GM12875 (cell line): ENCODE data around the gene DDOST.

Experiments used
- H3K4me3 ChIP-seq: one replicate; pipeline ENCODE4 v1.5.1; 2011; ENCODE audit warnings: low read depth, low read length, control low read depth
- TF ChIP-seq, protein P1 (sequence below): IDR thresholded peaks from 2 replicates; pipeline ENCODE4 v1.5.1; 2011; ENCODE audit warnings: low read depth, mild to moderate bottlenecking, control low read depth, inconsistent platforms, low read length, moderate library complexity, borderline replicate concordance; ENCODE audit not compliant: insufficient read depth

The DDOST gene

DNA sequence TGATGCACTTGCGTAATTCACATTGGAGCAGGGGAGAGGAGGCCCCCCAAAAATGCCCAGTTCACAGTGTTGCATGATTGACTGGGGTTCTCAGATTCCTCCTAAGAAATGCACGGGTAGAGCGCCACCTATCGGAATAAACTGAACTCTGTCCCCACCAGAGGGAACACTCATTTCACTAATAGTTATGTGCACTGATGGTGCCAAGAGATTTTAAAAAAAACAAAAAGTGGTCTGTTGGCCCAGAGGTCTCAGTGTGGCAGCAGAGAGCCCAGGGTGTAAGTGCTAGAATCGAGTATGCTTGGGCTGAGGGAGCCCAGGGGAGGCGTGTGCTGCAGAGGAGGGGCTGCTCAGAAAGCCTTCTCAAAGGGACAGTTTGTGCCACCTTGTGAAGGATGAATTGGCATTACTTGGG is 21.0 kb downstream of the DDOST start:
- TF ChIP-seq, protein P1, sequence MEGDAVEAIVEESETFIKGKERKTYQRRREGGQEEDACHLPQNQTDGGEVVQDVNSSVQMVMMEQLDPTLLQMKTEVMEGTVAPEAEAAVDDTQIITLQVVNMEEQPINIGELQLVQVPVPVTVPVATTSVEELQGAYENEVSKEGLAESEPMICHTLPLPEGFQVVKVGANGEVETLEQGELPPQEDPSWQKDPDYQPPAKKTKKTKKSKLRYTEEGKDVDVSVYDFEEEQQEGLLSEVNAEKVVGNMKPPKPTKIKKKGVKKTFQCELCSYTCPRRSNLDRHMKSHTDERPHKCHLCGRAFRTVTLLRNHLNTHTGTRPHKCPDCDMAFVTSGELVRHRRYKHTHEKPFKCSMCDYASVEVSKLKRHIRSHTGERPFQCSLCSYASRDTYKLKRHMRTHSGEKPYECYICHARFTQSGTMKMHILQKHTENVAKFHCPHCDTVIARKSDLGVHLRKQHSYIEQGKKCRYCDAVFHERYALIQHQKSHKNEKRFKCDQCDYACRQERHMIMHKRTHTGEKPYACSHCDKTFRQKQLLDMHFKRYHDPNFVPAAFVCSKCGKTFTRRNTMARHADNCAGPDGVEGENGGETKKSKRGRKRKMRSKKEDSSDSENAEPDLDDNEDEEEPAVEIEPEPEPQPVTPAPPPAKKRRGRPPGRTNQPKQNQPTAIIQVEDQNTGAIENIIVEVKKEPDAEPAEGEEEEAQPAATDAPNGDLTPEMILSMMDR: peak; percentile 64
- H3K4me3 ChIP-seq: no peak overlapping the region

DNA sequence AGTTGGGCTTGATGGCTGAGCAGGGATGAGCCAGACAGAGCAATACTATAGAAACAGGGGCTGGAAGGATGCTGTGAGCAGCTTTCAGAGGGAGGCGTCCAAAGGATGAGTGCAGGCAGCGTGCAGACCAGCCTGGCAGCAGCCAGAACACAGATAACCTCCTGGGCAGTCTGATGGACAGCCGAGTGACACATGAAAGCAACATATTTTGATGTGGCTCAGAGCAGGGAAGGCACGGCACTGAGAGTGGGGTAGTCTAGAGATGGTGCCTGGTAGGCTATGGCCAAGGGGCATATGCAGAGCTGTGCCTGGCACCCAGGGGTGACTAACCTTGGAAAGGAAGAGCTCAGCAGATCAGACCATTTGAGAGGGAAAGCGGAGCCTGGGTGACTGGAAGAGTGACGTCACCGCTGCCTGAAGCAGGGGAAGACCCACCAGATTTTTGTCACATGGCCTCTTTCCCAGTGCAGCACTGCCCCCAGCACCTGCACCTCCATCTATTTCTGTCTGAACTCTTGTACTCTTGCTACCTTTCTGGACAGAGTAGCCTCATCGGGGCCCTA is 24.3 kb downstream of the DDOST start:
- TF ChIP-seq, protein P1: no peak

DNA sequence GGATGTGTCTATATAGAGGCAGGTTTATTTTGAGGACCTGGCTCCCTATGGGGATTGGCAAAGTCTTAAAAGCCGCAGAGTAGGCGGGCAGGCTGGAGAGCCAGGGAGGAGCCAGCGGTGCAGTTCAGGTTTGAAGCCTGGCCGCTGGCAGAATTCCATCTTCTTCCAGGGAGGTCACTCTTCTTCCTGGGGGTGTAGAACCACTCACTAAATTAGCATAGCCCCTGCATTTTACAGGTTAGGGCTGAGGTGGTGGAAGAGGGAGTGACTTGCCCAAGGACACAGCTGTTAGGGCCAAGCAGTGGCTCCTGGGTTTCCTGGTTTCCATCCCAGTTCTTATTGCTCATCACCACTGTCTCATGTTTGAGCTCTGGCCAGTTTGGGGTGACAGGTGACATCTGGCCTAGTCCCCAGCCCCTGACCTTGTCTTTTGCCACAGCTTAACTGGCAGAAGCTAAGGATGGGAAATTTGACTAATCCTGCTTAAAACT is 26.5 kb downstream of the DDOST start:
- H3K4me3 ChIP-seq: no peak overlapping the region
- TF ChIP-seq, protein P1: no peak

More for the DNA sequence above, 24.3 kb downstream of the DDOST start:
- H3K4me3 ChIP-seq: no peak overlapping the region

DNA sequence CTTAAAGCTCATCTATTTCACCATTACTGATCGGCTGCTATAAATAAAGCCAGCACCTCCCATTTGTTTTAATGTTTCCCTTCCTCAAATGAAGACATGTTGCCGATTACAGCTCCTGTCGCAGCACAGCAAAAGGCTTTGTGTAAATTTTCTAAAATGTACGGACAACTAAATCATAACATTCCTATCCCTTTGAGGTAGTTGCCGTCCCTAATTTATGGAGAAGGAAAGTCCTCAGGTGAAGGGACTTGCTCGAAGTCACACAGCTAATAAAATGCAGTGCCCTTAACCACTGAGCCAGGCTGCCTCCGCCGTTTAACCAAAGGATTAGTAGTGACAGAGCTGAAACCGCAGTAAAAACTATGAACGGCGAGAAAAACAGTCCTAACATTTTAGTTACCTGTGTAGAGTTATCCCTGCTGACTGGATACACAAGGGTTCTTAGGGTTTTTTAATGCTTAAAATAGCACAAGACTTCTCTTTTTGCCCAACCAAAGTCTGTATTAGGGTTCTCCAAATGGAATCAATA is 27.0 kb downstream of the DDOST start:
- H3K4me3 ChIP-seq: peak overlapping the region; percentile 74
- TF ChIP-seq, protein P1: no peak

DNA sequence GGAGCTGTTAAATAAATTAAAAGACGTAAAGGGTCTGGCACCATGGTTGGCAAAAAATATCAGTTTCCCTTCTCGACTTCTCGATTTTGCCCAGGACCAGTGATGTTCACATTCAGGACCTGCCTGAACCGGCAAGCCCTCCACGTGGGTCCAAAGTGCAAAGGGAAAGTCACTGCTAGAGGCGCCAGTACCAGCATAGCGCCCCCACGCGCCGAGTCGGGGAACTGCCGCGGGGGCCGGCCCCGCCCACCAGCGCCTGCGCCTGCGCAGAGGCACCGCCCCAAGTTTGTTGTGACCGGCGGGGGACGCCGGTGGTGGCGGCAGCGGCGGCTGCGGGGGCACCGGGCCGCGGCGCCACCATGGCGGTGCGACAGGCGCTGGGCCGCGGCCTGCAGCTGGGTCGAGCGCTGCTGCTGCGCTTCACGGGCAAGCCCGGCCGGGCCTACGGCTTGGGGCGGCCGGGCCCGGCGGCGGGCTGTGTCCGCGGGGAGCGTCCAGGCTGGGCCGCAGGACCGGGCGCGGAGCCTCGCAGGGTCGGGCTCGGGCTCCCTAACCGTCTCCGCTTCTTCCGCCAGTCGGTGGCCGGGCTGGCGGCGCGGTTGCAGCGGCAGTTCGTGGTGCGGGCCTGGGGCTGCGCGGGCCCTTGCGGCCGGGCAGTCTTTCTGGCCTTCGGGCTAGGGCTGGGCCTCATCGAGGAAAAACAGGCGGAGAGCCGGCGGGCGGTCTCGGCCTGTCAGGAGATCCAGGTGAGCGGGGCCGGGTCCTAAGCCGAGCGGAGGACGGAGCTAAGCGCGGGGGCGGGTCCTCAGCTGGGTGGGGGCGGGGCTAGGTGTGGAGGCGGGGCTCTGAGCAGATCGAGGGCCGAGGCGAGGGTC is 27.7 kb downstream of the DDOST start, which contains the start of gene PINK1:
PINK1 (plus strand) TSS at position 269 of the 875 bp plus-strand sequence; CDS start at position 360, 91 bp downstream.
- H3K4me3 ChIP-seq: peak within 1 kb of the TSS; percentile 74
- TF ChIP-seq, protein P1: peak; percentile 99

DNA sequence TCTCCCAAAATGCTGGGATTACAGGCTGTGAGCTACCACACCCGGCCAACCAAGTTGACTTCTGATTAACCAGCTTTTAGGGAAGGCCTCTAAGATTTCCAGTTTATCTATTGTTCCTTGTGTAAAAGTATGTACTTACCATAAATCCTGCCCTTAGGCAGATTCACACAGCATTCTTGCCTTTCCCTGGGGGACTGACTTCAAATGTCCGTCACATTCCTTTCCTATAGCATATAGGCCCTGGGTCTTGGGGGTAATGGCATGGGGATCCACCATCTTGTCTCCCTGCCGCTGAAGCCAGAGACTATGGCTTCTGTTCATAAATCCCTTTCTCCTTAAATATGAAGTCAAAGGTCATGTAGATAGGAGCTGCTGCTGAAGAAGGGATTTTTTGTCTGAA is 28.8 kb downstream of the DDOST start:
- TF ChIP-seq, protein P1: no peak
- H3K4me3 ChIP-seq: no peak overlapping the region
